K562 (cell line): ENCODE data around the gene AXIN2. TPM values are rescaled to one million over a fixed set of nuclear protein-coding genes. Genes with fewer than 3 reads are reported as not detected.

Source experiments
- CHD4 ChIP-seq: fragments of 200-600 bp; sonication (generic); IDR thresholded peaks from 3 replicates; pipeline ENCODE4 v1.6.1; 2012; ENCODE audit warnings: low read depth, mild to moderate bottlenecking, mixed read lengths, low read length, inconsistent platforms; ENCODE audit not compliant: insufficient read depth, insufficient replicate concordance, poor library complexity, severe bottlenecking
- LARP7 ChIP-seq: fragments of 450-650 bp; IDR thresholded peaks from 2 replicates; pipeline ENCODE4 v1.6.1; 2016
- NEUROD1 ChIP-seq: fragments of 150-350 bp; IDR thresholded peaks from 2 replicates; pipeline ENCODE4 v1.6.1; 2014; ENCODE audit warnings: borderline replicate concordance, low read length, low read depth; ENCODE audit not compliant: partially characterized antibody
- NFE2L1 ChIP-seq: fragments of 450-650 bp; IDR thresholded peaks from 2 replicates; pipeline ENCODE4 v1.6.1; 2016; ENCODE audit warnings: missing genetic modification characterization, low read depth, mild to moderate bottlenecking, missing compliant biosample characterization, moderate library complexity, borderline replicate concordance
- RAD51 ChIP-seq: fragments of 450-650 bp; IDR thresholded peaks from 2 replicates; pipeline ENCODE4 v1.7.1; 2016; ENCODE audit warnings: low read depth, mild to moderate bottlenecking, borderline replicate concordance
- SETDB1 ChIP-seq: IDR thresholded peaks from one replicate; pipeline ENCODE4 v1.6.1; 2012; ENCODE audit warnings: low read length, control low read depth, inconsistent platforms
- SMARCA4 ChIP-seq: fragments of 450-650 bp; IDR thresholded peaks from 2 replicates; pipeline ENCODE4 v1.6.1; 2016
- TAF9B ChIP-seq: fragments of 450-650 bp; IDR thresholded peaks from 2 replicates; pipeline ENCODE4 v1.6.1; 2018; ENCODE audit warnings: mild to moderate bottlenecking; ENCODE audit not compliant: partially characterized antibody
- TAL1 ChIP-seq: fragments of 450-650 bp; IDR thresholded peaks from 2 replicates; pipeline ENCODE4 v1.6.1; 2016; ENCODE audit warnings: mild to moderate bottlenecking
- ZNF282 ChIP-seq: sonication (generic); formaldehyde crosslinking; IDR thresholded peaks from 2 replicates; pipeline ENCODE4 v1.8.1; 2023; ENCODE audit warnings: missing genetic modification reagents
- ZNF507 ChIP-seq: conservative IDR thresholded peaks from 2 replicates; pipeline ENCODE4 v1.6.1; 2017; ENCODE audit warnings: missing genetic modification characterization, missing compliant biosample characterization
- ZNF584 ChIP-seq: fragments of 200-800 bp; sonication (Bioruptor generic); IDR thresholded peaks from 2 replicates; pipeline ENCODE4 v1.6.1; 2016; ENCODE audit warnings: low read depth, mild to moderate bottlenecking, missing genetic modification characterization, missing compliant biosample characterization
- ZNF76 ChIP-seq: fragments of 250-450 bp; sonication (Bioruptor Pico); IDR thresholded peaks from 2 replicates; pipeline ENCODE4 v1.4.0; 2020; ENCODE audit warnings: mild to moderate bottlenecking, moderate library complexity, borderline replicate concordance
- ZSCAN32 ChIP-seq: fragments of 450-650 bp; formaldehyde crosslinking; IDR thresholded peaks from 2 replicates; pipeline ENCODE4 v1.4.0; 2020; ENCODE audit warnings: mild to moderate bottlenecking, moderate library complexity
- polyA plus RNA-seq, 8 experiments: library from polyadenylated mRNA; depleted of rRNA in 4 of 8; stranded (reverse) in 5 of 8; unstranded in 3 of 8; fragments of >200 nt; fragmentation: Nextera tagmentation in 2 of 8; fragmentation: Illumina TruSeq in 1 of 8; extraction: Ambion mirVana in 2 of 8; extraction: Trizol in 1 of 8; gene quantifications; 2 replicates each; pipeline versions ENCODE4 v1.2.1 to v1.2.3, GENCODE V29; 2011 to 2014; ENCODE audit warnings: inconsistent platforms in 1 of 8, missing spikeins in 1 of 8
- total RNA-seq, 7 experiments: library from RNA; depleted of rRNA in 6 of 7; stranded (reverse); fragments of >200 nt in 6 of 7; fragmentation: Illumina TruSeq in 2 of 7; extraction: Trizol in 2 of 7; gene quantifications; 2 replicates each; pipeline versions ENCODE4 v1.2.1 to v1.2.3, GENCODE V29; 2011 to 2021; ENCODE audit warnings: low replicate concordance in 1 of 7
- TF ChIP-seq, protein P1 (sequence below): fragments of 200-600 bp; sonication (generic); IDR thresholded peaks from one replicate; pipeline ENCODE4 v1.6.1; 2012; ENCODE audit warnings: mild to moderate bottlenecking, low read depth, low read length, inconsistent platforms
- TF ChIP-seq, protein P2 (sequence below): fragments of 450-650 bp; IDR thresholded peaks from 2 replicates; pipeline ENCODE4 v1.6.1; 2017; ENCODE audit warnings: mild to moderate bottlenecking, moderate library complexity

Gene AXIN2
- total and polyA plus RNA-seq, 9 of the 15 experiments (the other 6 are each of a cell fraction or from before 2014, with no cell fraction given), result 0.21 to 3.3 (median 1.2) TPM

DNA sequence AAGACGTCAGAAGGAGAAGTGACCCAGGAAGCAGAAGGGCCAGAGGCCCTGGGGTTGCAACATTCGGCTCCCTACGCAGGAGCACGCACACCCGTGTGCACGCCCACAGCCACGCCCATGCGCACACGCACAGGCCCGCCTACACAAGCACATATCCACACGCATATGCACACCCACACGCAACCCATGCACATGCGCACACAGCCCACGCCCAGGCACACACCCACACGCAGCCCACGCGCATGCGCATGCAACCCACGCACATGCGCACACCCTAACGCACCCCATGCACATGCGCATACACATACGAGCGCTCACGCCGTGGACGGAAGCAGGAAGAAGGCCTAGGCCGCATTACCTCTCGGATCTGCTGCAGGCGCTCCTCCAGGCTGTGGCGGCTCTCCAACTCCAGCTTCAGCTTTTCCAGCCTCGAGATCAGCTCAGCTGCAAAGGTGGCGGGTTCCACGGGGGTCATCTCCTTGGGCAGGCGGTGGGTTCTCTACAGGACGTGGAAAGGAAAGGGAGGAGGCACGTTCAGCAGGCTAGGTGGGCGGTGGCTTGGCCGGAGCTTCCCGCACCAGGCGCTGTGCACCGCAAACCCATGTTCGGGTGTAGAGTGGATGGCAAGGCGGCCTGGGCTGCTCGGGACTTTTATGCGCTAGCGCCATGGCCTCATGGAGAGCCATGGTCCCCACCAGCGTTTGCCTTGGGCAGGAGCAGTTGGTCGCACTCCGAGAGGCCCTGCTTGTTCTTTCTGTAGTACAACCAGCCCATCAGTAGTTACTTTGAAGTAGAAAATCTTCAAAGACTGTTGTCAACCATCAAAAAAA, 23.4 kb downstream of the AXIN2 start (continued):
- TF ChIP-seq, protein P1, sequence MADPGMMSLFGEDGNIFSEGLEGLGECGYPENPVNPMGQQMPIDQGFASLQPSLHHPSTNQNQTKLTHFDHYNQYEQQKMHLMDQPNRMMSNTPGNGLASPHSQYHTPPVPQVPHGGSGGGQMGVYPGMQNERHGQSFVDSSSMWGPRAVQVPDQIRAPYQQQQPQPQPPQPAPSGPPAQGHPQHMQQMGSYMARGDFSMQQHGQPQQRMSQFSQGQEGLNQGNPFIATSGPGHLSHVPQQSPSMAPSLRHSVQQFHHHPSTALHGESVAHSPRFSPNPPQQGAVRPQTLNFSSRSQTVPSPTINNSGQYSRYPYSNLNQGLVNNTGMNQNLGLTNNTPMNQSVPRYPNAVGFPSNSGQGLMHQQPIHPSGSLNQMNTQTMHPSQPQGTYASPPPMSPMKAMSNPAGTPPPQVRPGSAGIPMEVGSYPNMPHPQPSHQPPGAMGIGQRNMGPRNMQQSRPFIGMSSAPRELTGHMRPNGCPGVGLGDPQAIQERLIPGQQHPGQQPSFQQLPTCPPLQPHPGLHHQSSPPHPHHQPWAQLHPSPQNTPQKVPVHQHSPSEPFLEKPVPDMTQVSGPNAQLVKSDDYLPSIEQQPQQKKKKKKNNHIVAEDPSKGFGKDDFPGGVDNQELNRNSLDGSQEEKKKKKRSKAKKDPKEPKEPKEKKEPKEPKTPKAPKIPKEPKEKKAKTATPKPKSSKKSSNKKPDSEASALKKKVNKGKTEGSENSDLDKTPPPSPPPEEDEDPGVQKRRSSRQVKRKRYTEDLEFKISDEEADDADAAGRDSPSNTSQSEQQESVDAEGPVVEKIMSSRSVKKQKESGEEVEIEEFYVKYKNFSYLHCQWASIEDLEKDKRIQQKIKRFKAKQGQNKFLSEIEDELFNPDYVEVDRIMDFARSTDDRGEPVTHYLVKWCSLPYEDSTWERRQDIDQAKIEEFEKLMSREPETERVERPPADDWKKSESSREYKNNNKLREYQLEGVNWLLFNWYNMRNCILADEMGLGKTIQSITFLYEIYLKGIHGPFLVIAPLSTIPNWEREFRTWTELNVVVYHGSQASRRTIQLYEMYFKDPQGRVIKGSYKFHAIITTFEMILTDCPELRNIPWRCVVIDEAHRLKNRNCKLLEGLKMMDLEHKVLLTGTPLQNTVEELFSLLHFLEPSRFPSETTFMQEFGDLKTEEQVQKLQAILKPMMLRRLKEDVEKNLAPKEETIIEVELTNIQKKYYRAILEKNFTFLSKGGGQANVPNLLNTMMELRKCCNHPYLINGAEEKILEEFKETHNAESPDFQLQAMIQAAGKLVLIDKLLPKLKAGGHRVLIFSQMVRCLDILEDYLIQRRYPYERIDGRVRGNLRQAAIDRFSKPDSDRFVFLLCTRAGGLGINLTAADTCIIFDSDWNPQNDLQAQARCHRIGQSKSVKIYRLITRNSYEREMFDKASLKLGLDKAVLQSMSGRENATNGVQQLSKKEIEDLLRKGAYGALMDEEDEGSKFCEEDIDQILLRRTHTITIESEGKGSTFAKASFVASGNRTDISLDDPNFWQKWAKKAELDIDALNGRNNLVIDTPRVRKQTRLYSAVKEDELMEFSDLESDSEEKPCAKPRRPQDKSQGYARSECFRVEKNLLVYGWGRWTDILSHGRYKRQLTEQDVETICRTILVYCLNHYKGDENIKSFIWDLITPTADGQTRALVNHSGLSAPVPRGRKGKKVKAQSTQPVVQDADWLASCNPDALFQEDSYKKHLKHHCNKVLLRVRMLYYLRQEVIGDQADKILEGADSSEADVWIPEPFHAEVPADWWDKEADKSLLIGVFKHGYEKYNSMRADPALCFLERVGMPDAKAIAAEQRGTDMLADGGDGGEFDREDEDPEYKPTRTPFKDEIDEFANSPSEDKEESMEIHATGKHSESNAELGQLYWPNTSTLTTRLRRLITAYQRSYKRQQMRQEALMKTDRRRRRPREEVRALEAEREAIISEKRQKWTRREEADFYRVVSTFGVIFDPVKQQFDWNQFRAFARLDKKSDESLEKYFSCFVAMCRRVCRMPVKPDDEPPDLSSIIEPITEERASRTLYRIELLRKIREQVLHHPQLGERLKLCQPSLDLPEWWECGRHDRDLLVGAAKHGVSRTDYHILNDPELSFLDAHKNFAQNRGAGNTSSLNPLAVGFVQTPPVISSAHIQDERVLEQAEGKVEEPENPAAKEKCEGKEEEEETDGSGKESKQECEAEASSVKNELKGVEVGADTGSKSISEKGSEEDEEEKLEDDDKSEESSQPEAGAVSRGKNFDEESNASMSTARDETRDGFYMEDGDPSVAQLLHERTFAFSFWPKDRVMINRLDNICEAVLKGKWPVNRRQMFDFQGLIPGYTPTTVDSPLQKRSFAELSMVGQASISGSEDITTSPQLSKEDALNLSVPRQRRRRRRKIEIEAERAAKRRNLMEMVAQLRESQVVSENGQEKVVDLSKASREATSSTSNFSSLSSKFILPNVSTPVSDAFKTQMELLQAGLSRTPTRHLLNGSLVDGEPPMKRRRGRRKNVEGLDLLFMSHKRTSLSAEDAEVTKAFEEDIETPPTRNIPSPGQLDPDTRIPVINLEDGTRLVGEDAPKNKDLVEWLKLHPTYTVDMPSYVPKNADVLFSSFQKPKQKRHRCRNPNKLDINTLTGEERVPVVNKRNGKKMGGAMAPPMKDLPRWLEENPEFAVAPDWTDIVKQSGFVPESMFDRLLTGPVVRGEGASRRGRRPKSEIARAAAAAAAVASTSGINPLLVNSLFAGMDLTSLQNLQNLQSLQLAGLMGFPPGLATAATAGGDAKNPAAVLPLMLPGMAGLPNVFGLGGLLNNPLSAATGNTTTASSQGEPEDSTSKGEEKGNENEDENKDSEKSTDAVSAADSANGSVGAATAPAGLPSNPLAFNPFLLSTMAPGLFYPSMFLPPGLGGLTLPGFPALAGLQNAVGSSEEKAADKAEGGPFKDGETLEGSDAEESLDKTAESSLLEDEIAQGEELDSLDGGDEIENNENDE, result no peak
- TF ChIP-seq RAD51 (no peak), CHD4 (no peak), ZNF282 (CRISPR knock-in tag) (no peak), NFE2L1 (tag) (no peak), TAF9B (no peak), ZNF584 (no peak), ZSCAN32 (CRISPR knock-in tag) (no peak), ZNF76 (no peak), NEUROD1 (no peak), LARP7 (no peak), SETDB1 (no peak), SMARCA4 (no peak), ZNF507 (tag) (no peak), TAL1 (no peak)
- TF ChIP-seq, protein P2, sequence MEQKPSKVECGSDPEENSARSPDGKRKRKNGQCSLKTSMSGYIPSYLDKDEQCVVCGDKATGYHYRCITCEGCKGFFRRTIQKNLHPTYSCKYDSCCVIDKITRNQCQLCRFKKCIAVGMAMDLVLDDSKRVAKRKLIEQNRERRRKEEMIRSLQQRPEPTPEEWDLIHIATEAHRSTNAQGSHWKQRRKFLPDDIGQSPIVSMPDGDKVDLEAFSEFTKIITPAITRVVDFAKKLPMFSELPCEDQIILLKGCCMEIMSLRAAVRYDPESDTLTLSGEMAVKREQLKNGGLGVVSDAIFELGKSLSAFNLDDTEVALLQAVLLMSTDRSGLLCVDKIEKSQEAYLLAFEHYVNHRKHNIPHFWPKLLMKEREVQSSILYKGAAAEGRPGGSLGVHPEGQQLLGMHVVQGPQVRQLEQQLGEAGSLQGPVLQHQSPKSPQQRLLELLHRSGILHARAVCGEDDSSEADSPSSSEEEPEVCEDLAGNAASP, result no peak
